ENCODE results near the gene NEK7.

NEK7 gene

GRCh38 chr1:198203434-198203833, 46.6 kb downstream of the NEK7 start:
- H3K4me3 ChIP-seq (ENCODE audit: low read length), result no peak overlapping the region
- no peak for DNase-seq (ENCODE audit: low read depth)
- TF ChIP-seq CTCF (conservative IDR thresholded peaks at IDR 0.05; ENCODE audit: low read depth, low read length), result no peak

- DNase-seq (ENCODE audit: low read depth), result no peak
- TF ChIP-seq CTCF (conservative IDR thresholded peaks at IDR 0.05; ENCODE audit: low read depth, low read length), result no peak
- H3K4me3 ChIP-seq (ENCODE audit: low read length), result no peak overlapping the region
These were observed 48.4 kb downstream of the NEK7 start for GRCh38 chr1:198205016-198205684.

GRCh38 chr1:198206292-198206691, 49.5 kb downstream of the NEK7 start:
- no peak overlapping the region for H3K4me3 ChIP-seq (ENCODE audit: low read length)
- no peak for TF ChIP-seq CTCF (conservative IDR thresholded peaks at IDR 0.05; ENCODE audit: low read depth, low read length)
- DNase-seq (ENCODE audit: low read depth), result no peak

- TF ChIP-seq CTCF (conservative IDR thresholded peaks at IDR 0.05; ENCODE audit: low read depth, low read length), result no peak
- no peak overlapping the region for H3K4me3 ChIP-seq (ENCODE audit: low read length)
- DNase-seq (ENCODE audit: low read depth), result no peak
These were observed 54.9 kb downstream of the NEK7 start for GRCh38 chr1:198211696-198212095.

GRCh38 chr1:198212126-198212525, 55.3 kb downstream of the NEK7 start:
- DNase-seq (ENCODE audit: low read depth), result no peak
- TF ChIP-seq CTCF (conservative IDR thresholded peaks at IDR 0.05; ENCODE audit: low read depth, low read length), result no peak

GRCh38 chr1:198212675-198213074, 55.9 kb downstream of the NEK7 start:
- no peak for TF ChIP-seq CTCF (conservative IDR thresholded peaks at IDR 0.05; ENCODE audit: low read depth, low read length)
- no peak overlapping the region for H3K4me3 ChIP-seq (ENCODE audit: low read length)
- no peak for DNase-seq (ENCODE audit: low read depth)

More at GRCh38 chr1:198212126-198212525, 55.3 kb downstream of the NEK7 start:
- H3K4me3 ChIP-seq (ENCODE audit: low read length), result no peak overlapping the region

GRCh38 chr1:198214924-198215323, 58.1 kb downstream of the NEK7 start:
- DNase-seq (ENCODE audit: low read depth), result no peak
- TF ChIP-seq CTCF (conservative IDR thresholded peaks at IDR 0.05; ENCODE audit: low read depth, low read length), result no peak
- no peak overlapping the region for H3K4me3 ChIP-seq (ENCODE audit: low read length)
